Retina (tissue), 1 donor: ENCODE measurements around the gene RPL35.
"Not testable (repeated sequence)": the region's sequence is repeated elsewhere in the genome, so short reads cannot be mapped to it uniquely, and the experiment has no call there.

Experiments
- DNase-seq: peaks from one replicate; pipeline ENCODE4 v3.0.0-alpha.2; 2016

Gene RPL35

GRCh38 chr9:124852121-124852828 lies 9.5 kb downstream of the RPL35 start:
- DNase-seq = no peak

DNA sequence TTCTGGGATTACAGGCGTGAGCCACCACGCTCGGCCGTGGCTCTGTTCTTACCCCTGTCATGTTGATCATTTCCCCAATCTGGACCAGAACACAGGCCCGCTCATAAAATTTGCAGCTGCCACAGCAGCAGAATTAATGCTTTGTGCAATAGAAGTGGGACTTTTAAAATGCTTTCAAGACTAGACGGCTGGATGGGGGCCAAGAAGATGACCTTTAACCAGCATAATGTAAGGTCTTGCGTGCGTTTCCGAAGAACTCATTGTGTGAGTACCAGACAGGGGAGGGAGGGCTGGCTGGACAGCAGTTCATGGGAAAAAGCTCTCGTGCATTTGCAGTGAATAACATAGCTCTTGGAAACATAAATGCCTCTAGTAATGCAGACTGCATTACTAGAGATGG lies 12.0 kb downstream of the RPL35 start:
- DNase-seq = no peak

GRCh38 chr9:124846969-124847368 lies 14.8 kb downstream of the RPL35 start:
- no peak for DNase-seq

GRCh38 chr9:124846467-124846866 lies 15.3 kb downstream of the RPL35 start:
- not testable (repeated sequence) for DNase-seq

- no peak for DNase-seq
Observed at GRCh38 chr9:124844291-124844690, 17.5 kb downstream of the RPL35 start.

DNA sequence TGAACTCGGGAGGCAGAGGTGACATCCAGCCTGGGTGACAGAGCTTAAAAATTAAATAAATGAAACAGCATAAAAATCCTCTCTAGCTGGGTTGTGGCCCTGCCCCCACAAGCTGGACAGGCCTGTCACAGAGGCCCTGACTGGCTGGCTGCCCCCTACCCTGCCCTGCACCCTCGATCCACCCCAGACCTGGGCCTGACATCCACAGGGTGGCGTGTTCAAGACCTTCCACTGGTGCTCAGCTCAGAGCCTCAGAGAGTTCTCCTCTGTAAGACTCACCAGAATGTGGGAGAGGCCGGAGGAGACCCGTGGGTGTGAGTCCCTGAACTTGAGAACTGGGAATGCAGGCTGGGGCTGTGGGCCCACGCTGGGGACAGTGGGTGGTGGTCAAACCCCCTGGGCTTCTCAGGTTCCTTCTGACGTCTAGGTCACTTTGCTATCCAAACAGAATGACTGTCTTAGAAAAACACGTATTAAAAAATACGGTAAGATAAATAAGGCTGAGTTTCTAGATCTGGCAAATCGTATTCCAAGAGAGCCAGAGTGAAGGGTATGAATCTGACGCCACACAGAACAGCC lies 18.2 kb downstream of the RPL35 start:
- DNase-seq = no peak

GRCh38 chr9:124841075-124841821 lies 20.5 kb downstream of the RPL35 start:
- no peak for DNase-seq

DNA sequence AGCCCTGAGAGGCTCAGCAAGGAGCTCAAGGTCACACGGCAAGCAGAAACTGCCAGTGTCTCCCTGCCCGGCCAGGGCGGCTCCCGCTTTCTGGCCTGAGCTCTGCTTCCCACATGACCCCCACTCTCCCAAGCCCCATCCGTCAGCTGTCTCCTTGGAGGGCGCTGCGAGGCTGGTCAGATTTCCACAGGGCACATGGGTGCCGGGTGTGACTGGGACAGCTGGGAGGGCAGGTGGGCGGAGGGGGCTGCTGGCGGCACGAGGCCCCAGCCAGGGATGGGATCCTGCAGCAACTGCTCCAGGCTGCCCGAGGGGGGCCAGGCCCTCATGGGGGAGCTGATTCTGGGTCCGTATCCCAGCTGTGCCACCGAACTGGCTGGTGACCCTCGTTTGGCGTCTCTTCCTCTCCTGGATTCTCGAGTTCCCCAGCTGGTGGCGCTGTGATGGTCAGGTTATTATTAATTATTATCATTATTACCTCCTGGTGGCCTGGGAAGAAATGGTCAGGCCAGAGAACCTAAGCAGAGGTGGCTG lies 21.4 kb downstream of the RPL35 start:
- DNase-seq = no peak

- DNase-seq = no peak
Observed at GRCh38 chr9:124839612-124840299, 22.0 kb downstream of the RPL35 start.

DNA sequence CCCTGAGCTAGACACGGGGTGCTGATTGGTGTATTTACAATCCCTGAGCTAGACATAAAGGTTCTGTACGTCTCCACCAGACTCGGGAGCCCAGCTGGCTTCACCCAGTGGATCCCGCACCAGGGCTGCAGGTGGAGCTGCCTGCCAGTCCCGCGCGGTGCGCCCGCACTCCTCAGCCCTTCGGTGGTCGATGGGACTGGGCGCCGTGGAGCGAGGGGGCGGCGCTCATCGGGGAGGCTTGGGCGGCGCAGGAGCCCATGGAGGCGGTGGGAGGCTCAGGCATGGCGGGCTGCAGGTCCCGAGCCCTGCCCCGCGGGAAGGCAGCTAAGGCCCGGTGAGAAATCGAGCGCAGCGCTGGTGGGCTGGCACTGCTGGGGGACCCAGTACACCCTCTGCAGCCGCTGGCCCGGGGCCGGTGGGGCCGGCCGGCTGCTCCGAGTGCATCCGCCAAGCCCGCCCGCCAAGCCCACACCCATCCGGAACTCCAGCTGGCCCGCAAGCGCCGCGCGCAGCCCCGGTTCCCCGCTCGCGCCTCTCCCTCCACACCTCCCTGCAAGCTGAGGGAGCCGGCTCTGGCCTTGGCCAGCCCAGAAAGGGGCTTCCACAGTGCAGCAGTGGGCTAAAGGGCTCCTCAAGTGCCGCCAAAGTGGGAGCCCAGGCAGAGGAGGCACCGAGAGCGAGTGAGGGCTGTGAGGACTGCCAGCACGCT lies 23.0 kb downstream of the RPL35 start:
- DNase-seq = not testable (repeated sequence)

GRCh38 chr9:124838132-124838531 lies 23.6 kb downstream of the RPL35 start:
- not testable (repeated sequence) for DNase-seq

- DNase-seq = no peak
Observed at GRCh38 chr9:124835026-124835557, 26.7 kb downstream of the RPL35 start.

GRCh38 chr9:124834591-124834990 lies 27.2 kb downstream of the RPL35 start:
- no peak for DNase-seq

DNA sequence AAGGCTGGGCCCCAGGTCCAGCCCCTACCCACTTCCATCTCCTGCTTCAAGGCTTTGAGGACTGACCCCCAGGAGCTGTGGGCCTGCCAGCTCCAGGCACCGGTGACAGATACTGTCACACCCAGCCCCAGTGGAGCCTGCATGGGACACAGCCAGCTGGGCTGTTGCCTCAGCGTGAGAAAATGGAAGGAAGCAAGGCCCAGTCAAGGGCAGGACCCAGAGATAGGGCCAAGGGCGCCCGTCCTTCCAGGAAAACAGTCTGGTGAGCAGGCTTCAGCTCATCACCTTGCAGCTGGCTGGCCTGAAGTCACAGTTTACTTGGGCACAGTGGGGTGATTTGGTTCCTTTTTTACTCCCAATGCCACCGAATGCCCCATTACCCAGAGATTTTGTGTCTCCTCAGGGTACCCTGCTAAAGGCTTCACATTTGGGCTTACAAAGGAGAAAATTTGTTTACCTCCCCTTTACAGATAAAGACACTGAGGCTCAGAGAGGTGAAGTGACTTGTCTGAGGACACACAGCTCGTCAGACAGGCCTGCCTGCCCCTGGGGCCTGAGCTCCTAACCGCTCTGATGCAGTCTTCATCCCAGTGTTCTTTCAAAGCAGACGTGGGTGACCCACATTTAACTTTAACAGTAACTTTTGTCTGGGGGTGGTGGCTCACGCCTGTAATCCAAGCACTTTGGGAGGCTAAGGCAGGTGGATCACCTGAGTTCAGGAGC lies 30.0 kb downstream of the RPL35 start:
- no peak for DNase-seq

DNA sequence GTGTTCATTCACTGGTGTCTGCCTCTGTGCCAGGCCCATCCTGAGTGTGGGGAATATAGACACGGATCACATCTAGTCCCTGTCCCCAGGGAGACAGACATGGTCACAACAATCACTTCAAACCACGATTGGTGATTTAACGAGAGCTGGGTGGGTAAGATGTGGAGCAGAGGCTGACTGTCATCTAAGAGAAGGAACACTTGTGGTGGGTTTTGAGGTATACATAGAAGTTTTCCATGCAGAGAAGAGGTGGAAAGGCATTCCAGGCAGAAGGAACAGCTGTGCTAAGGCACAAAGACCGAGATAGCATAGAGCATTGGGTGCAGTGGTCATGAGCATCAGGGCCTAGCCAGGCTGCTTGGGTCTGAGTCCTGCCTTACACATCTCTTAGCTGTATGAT lies 31.2 kb downstream of the RPL35 start:
- no peak for DNase-seq

DNA sequence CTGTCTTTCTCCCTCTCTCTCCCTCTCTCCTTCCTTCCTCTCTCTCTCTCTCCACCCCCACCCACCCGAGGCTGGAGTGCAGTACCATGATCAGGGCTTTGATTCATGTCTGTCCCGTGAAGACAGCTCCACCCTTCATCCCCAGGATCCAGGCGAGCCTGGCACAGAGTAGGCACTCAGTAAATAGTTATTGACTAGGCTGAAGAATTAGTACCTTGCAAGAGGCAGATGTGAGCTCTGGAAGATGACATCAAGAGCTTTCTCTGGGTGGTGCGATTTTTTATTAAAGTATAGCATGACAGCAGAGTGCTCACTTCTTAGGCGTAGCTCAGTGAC lies 32.5 kb downstream of the RPL35 start:
- no peak for DNase-seq

- DNase-seq = no peak
Observed at GRCh38 chr9:124828489-124829333, 33.0 kb downstream of the RPL35 start.

DNA sequence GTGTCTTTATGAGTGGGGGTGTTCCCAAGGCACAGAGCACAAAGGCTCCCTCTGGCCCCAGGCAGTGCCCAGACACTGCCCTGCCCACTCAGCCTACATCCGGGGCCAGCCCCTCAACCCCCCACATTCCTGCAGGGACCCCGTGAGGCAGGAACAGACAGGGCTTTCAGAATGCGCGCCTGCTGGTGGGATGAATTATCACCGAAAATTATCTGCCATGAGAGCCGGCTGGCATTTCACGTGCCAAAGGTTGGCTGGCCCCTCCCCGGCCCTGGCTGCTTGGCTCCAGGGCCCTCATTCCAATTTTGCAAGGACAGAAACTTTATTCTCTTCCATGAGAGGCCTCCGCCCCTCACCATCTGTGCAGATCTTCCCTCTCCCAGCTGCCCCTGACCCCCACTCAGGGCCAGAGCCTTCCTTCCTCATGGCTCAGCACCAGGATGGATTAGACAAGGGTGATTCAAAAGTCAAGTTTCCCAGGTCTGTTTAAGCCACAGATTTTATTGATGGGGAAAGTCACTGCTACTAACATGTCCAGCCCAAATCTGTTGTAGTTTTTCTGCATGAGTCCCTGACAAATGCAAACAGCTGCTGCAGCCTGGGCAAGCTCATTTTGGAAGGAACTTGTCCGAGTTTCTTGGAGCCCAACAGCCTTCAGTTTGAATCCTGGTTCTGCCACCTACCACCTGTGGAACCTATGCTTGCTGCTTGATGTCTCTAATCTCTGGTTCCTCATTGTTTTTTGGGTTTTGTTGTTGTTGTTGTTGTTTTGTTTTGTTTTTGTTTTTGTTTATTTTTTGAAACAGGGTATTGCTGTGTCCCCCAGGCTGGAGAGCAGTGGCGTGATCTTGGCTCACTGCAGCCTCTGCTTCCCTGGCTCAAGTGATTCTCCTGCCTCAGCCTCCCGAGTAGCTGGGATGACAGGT lies 40.8 kb downstream of the RPL35 start:
- DNase-seq = no peak

DNA sequence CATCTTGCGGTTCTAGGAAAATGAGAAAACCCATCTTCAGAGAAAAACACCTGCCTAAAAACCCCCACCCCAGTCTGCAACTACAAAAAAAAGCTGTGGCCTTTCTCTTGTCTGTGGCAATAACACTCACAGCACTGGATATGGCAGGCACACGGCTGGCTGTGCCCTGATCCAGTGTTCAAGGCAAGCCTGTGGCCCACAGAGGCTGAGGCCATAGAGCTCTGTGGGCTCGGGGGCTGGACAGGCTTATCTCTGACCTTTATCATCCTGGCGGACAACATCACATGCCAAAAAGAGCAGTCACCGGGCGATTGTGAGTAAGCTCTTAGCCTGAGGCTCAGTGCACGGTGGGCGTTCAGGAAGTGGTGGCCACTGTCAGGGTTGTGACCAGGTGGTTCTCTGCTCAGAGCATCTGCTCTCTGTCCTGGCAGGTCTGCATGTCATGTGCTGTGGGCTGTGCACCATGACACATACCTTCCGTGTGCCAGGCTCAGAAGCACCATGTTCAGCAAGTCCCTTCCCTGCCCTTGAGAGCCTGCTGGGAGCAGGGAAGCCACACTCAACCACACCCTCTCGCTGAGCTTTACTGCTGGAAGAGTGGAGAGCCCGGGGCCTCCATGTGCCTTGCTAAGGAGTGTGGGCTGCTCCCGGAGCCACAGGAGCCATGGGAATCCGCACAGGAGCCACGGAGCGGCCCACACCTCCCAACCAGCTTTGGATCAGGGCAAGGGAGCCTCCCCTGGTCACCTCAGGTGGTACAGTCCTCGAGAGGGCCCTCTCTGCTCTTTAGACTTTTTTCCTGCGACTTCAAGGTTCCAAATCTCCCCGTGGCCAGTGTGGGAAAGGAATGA lies 43.1 kb downstream of the RPL35 start:
- no peak for DNase-seq
